Smooth muscle cell (in vitro differentiated cells): ENCODE measurements around the gene YBX2. TPM values are rescaled to one million over a fixed set of nuclear protein-coding genes. Genes with fewer than 3 reads are reported as not detected.
A peak's percentile ranks its signal among the peaks of the same experiment; 100 is the strongest.

Experiments
- DNase-seq: peaks from one replicate; lab custom pipeline; 2025; ENCODE audit not compliant: unreplicated experiment; lab: John Stamatoyannopoulos, UW
- H2AFZ ChIP-seq: fragments of 200-600 bp; sonication (generic); 2 replicates; pipeline ENCODE4 v1.6.0; 2016; ENCODE audit warnings: antibody characterized with exemption, low read depth, mild to moderate bottlenecking
- H3F3A ChIP-seq: fragments of 200-600 bp; sonication (generic); 2 replicates; pipeline ENCODE4 v1.6.0; 2017; ENCODE audit warnings: antibody characterized with exemption, low read depth
- H3K27ac ChIP-seq: fragments of 200-600 bp; sonication (generic); 2 replicates; pipeline ENCODE4 v1.5.1; 2016; ENCODE audit warnings: low read depth, mild to moderate bottlenecking
- H3K27me3 ChIP-seq: fragments of 200-600 bp; sonication (generic); 2 replicates; pipeline ENCODE4 v1.6.1; 2016; ENCODE audit warnings: low read depth, mild to moderate bottlenecking
- H3K36me3 ChIP-seq: fragments of 200-600 bp; sonication (generic); 2 replicates; pipeline ENCODE4 v1.5.1; 2016; ENCODE audit warnings: low read depth
- H3K4me1 ChIP-seq: fragments of 200-600 bp; sonication (generic); 2 replicates; pipeline ENCODE4 v1.5.1; 2016; ENCODE audit warnings: low read depth
- H3K4me2 ChIP-seq: fragments of 200-600 bp; sonication (generic); 2 replicates; pipeline ENCODE4 v1.6.0; 2016; ENCODE audit warnings: mild to moderate bottlenecking
- H3K4me3 ChIP-seq: fragments of 200-600 bp; sonication (generic); 2 replicates; pipeline ENCODE4 v1.5.1; 2016; ENCODE audit warnings: mild to moderate bottlenecking
- H3K79me2 ChIP-seq: fragments of 200-600 bp; sonication (generic); 2 replicates; pipeline ENCODE4 v1.6.0; 2016; ENCODE audit warnings: low read depth, mild to moderate bottlenecking
- H3K9ac ChIP-seq: fragments of 200-600 bp; sonication (generic); 2 replicates; pipeline ENCODE4 v1.6.0; 2016; ENCODE audit warnings: low read depth
- H3K9me3 ChIP-seq: fragments of 200-600 bp; sonication (generic); replicated peaks from 2 replicates; pipeline ENCODE4 v1.5.1; 2016; ENCODE audit warnings: low read depth
- H4K20me1 ChIP-seq: fragments of 200-600 bp; sonication (generic); 2 replicates; pipeline ENCODE4 v1.6.0; 2016; ENCODE audit warnings: low read depth
- CTCF ChIP-seq: fragments of 200-600 bp; sonication (generic); IDR thresholded peaks from 2 replicates; pipeline ENCODE4 v1.5.1; 2017; ENCODE audit warnings: borderline replicate concordance, mild to moderate bottlenecking, antibody characterized with exemption; ENCODE audit not compliant: insufficient read depth, poor library complexity, severe bottlenecking
- WGBS: methylation state at CpG from one replicate; pipeline ENCODE4 v1.1.7; 2016; ENCODE audit warnings: low lambda C conversion rate; 5-methylcytosine and 5-hydroxymethylcytosine counted together
- polyA plus RNA-seq: library from polyadenylated mRNA; unstranded; fragments of >200 nt; fragmentation: Nextera tagmentation; extraction: Ambion mirVana; gene quantifications from 2 replicates; pipeline ENCODE4 v1.2.1, GENCODE V29; 2016
- total RNA-seq: library from RNA; depleted of rRNA; stranded (reverse); fragments of >200 nt; gene quantifications from 2 replicates; pipeline ENCODE4 v1.2.3, GENCODE V29; 2014

Gene YBX2
- total and polyA plus RNA-seq, 2 experiments from 2014 or later = 0.09 to 1.1 TPM

DNA sequence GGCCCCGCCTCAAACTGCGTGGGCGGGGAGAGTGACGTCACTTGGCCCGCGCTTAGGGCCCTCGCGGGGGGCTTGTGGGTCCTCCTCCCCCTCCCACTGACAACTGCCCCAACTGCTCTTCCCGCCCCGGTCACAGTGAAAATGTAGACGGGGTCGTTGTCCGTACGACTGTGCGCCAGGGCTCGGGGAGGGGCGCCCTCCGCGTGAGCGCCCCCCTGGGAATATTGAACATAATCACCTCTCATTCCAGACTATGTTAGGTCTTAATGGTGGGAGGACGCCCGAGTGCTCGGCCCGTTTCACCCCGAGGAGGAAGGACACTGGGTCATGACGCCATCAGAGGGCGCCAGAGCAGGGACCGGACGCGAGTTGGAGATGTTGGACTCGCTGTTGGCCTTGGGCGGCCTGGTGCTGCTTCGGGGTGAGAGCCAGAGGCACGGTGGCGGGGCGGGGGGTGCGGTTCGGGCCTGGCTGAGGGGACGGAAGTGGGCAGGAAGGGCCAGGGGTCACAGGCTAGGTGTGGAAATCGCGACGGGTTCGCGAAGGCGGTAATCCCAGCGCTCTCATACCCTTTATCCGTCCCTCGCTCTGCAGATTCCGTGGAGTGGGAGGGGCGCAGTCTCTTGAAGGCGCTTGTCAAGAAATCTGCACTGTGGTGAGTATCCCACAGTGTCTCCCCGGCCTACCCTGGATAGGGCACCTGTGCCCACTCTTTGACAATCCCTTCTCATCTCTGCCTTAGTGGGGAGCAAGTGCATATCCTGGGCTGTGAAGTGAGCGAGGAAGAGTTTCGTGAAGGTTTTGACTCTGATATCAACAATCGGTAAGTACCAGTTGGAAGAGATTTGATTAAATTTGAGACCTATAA is 42.0 kb downstream of the YBX2 start, which contains the start of gene ELP5:
Gene ELP5, plus strand, starts transcription at position 40 of the 868 bp plus-strand sequence. Its CDS starts 336 bp downstream, at position 376.
- peak; percentile 95 for DNase-seq

DNA sequence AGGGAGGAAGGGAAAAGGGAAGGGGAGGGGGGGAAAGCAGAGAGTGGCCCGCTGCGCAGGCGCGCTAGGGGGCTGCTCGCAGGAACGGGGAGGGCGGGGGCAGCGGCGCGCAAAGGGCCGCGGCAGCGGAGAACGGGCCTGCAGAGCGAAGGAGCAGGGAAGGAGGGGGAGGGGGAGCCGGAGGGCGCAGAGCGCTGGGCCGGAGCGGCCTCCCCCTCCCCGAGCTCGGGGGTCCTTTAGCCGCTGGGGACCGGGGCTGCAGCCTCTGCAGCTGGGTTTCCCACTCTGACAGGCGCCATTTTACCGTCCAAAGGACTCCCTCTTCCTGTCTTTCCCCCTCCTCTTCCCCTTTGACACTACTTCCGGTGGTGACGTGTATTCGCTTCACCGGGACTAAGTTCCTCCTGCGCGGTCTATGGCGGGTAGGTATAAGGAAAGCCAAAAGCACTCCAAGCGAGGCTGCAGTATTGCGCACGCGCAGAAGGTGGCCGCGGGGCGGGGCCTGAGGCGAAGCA is 42.7 kb downstream of the YBX2 start, which contains the start of gene CTDNEP1:
Gene CTDNEP1, minus strand, starts transcription at position 74 of the 515 bp plus-strand sequence. CDS start 438 bp downstream, outside the sequence.
- Histone ChIP-seq H2AFZ (peak within 1 kb of the TSS; percentile 73), H3K36me3 (no peaks in the 10 kb centered on the region), H3K27ac (peak within 1 kb of the TSS; percentile 99), H3F3A (no peaks in the 10 kb centered on the region), H3K9ac (peak within 1 kb of the TSS; percentile 97), H3K27me3 (no peaks in the 10 kb centered on the region), H3K79me2 (peaks cover 54% of the 10 kb centered on the region), H3K4me2 (peak within 1 kb of the TSS; percentile 91), H4K20me1 (peaks cover 8% of the 10 kb centered on the region), H3K4me3 (peak within 1 kb of the TSS; percentile 100), H3K4me1 (peaks cover 18% of the 10 kb centered on the region), H3K9me3 (no peaks in the 10 kb centered on the region)
- no peak for TF ChIP-seq CTCF
- DNase-seq = peak; percentile 98
- WGBS = 0% methylated on average over 17 of the region's 41 CpGs

More for the DNA sequence above, 42.0 kb downstream of the YBX2 start, which contains the start of gene ELP5:
- Histone ChIP-seq H2AFZ (peak within 1 kb of the TSS; percentile 73), H3K27ac (peak within 1 kb of the TSS; percentile 99), H3F3A (no peaks in the 10 kb centered on the region), H3K9me3 (no peaks in the 10 kb centered on the region), H4K20me1 (peaks cover 8% of the 10 kb centered on the region), H3K27me3 (no peaks in the 10 kb centered on the region), H3K4me2 (peak within 1 kb of the TSS; percentile 91), H3K9ac (peak within 1 kb of the TSS; percentile 97), H3K4me1 (peaks cover 18% of the 10 kb centered on the region), H3K4me3 (peak within 1 kb of the TSS; percentile 100), H3K79me2 (peaks cover 47% of the 10 kb centered on the region), H3K36me3 (no peaks in the 10 kb centered on the region)
- TF ChIP-seq CTCF = no peak
- 3% methylated on average over 49 of the region's 55 CpGs for WGBS

- peaks cover 8% of the 10 kb centered on the region for H4K20me1 ChIP-seq
- H3K4me2 ChIP-seq = peak overlapping the region; percentile 91
- 3% methylated on average over 23 of the region's 55 CpGs for WGBS
- H3F3A ChIP-seq = no peaks in the 10 kb centered on the region
- peaks cover 18% of the 10 kb centered on the region for H3K4me1 ChIP-seq
- no peak for TF ChIP-seq CTCF
- H2AFZ ChIP-seq = peak overlapping the region; percentile 71
- no peaks in the 10 kb centered on the region for H3K9me3 ChIP-seq
- H3K27ac ChIP-seq = peak overlapping the region; percentile 99
- H3K9ac ChIP-seq = peak overlapping the region; percentile 97
- no peaks in the 10 kb centered on the region for H3K27me3 ChIP-seq
- H3K36me3 ChIP-seq = no peaks in the 10 kb centered on the region
- H3K4me3 ChIP-seq = peak overlapping the region; percentile 100
- no peak for DNase-seq
- peaks cover 60% of the 10 kb centered on the region for H3K79me2 ChIP-seq
Measured at GRCh38 chr17:7250695-7251627, 43.5 kb downstream of the YBX2 start.
